HG03039 (cell line): ENCODE data around the gene TSEN2.

Experiments
- ATAC-seq: cut with Tn5 transposase; IDR thresholded peaks from one replicate; pipeline ENCODE4 v1.9.1; 2021; ENCODE audit warnings: mild to moderate bottlenecking, moderate library complexity; ENCODE audit not compliant: unreplicated experiment

TSEN2 gene

DNA sequence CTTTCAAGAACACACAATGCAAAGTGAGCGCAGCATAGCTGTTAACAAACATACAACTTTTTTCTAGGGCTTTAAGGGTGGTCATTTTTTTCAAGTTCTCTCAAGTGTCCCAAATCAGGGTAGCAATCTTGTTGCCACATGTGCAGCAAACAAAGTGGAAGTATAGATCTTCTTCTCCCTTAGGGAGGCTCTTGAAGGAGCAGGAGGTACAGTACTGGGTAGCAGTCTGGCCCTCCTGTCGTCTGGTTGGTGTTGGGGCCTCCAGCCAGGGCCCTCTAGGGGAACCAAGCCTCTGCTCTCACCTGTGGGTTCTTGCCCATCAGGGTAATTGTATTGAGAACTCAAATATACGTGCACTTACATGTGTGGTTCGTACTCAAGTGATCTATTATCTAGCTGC, 98.5 kb downstream of the TSEN2 start:
- ATAC-seq = no peak
